ENCODE measurements around the gene CTXN1. TPM values are rescaled to one million over a fixed set of nuclear protein-coding genes. Genes with fewer than 3 reads are reported as not detected.
A peak's percentile ranks its signal among the peaks of the same experiment; 100 is the strongest.

CTXN1 gene
- total RNA-seq, 1 experiment from 2014 or later, result 71.7 TPM

- intact Hi-C loops (cut with micrococcal nuclease; ENCODE audit: unreplicated experiment), result no loop called here
- no peak overlapping the region for H3K27ac ChIP-seq (ENCODE audit: low read depth, low read length, poor library complexity, severe bottlenecking)
- TF ChIP-seq CTCF (conservative IDR thresholded peaks at IDR 0.05; ENCODE audit: low read depth, low read length) (0 out of 2 replicates have a peak, but pooled peaks have one; percentile 7), EZH2 (IDR thresholded peaks at IDR 0.05; ENCODE audit: borderline replicate concordance, low read depth, low read length, poor library complexity, severe bottlenecking) (no peak)
- BruUV-seq (replicated peaks), result no TSS peak
- DNase-seq (ENCODE audit: low spot score), result no peak
- ChIA-PET POLR2A (ENCODE audit: low non-redundant PET) (no interaction called here), CTCF (interaction anchor here (0.6 kb wide), 1 partner anchor 307 kb away, joined by 3 read pairs; no protein-coding TSS in a partner anchor)
- H3K27me3 ChIP-seq (replicated peaks; ENCODE audit: insufficient read depth, low read depth, low read length, poor library complexity), result no peaks in the 10 kb centered on the region
- H3K36me3 ChIP-seq (ENCODE audit: insufficient read depth, low read length, poor library complexity, severe bottlenecking), result peaks cover 82% of the 10 kb centered on the region
- no peak overlapping the region for H3K4me3 ChIP-seq (ENCODE audit: low read depth, low read length, poor library complexity, severe bottlenecking)
- peaks cover 6% of the 10 kb centered on the region for H3K4me1 ChIP-seq (ENCODE audit: insufficient read depth, low read length, poor library complexity, severe bottlenecking)
- no peaks in the 10 kb centered on the region for H3K9me3 ChIP-seq (ENCODE audit: low read depth, low read length, poor library complexity, severe bottlenecking)
Measured at GRCh38 chr19:7933828-7934725, 8.1 kb upstream of the CTXN1 start.

- no peaks in the 10 kb centered on the region for H3K9me3 ChIP-seq (ENCODE audit: low read depth, low read length, poor library complexity, severe bottlenecking)
- H3K27ac ChIP-seq (ENCODE audit: low read depth, low read length, poor library complexity, severe bottlenecking), result no peak overlapping the region
- TF ChIP-seq CTCF (conservative IDR thresholded peaks at IDR 0.05; ENCODE audit: low read depth, low read length) (peak; percentile 47), EZH2 (IDR thresholded peaks at IDR 0.05; ENCODE audit: borderline replicate concordance, low read depth, low read length, poor library complexity, severe bottlenecking) (no peak)
- no TSS peak for BruUV-seq (replicated peaks)
- H3K36me3 ChIP-seq (ENCODE audit: insufficient read depth, low read length, poor library complexity, severe bottlenecking), result peaks cover 79% of the 10 kb centered on the region
- intact Hi-C loops (cut with micrococcal nuclease; ENCODE audit: unreplicated experiment), result no loop called here
- no peak for DNase-seq (ENCODE audit: low spot score)
- H3K4me1 ChIP-seq (ENCODE audit: insufficient read depth, low read length, poor library complexity, severe bottlenecking), result peaks cover 13% of the 10 kb centered on the region
- no peaks in the 10 kb centered on the region for H3K27me3 ChIP-seq (replicated peaks; ENCODE audit: insufficient read depth, low read depth, low read length, poor library complexity)
- no peak overlapping the region for H3K4me3 ChIP-seq (ENCODE audit: low read depth, low read length, poor library complexity, severe bottlenecking)
- POLR2A ChIA-PET (ENCODE audit: low non-redundant PET), result no interaction called here
- CTCF ChIA-PET, result interaction anchor here (0.6 kb wide), 1 partner anchor 308 kb away, joined by 3 read pairs; no protein-coding TSS in a partner anchor
Measured at GRCh38 chr19:7933411-7933810, 7.5 kb upstream of the CTXN1 start.

- ChIA-PET POLR2A (ENCODE audit: low non-redundant PET) (no interaction called here), CTCF (no interaction called here)
- Histone ChIP-seq H3K36me3 (ENCODE audit: insufficient read depth, low read length, poor library complexity, severe bottlenecking) (peaks cover 75% of the 10 kb centered on the region), H3K4me3 (ENCODE audit: low read depth, low read length, poor library complexity, severe bottlenecking) (no peak overlapping the region), H3K9me3 (ENCODE audit: low read depth, low read length, poor library complexity, severe bottlenecking) (no peaks in the 10 kb centered on the region), H3K4me1 (ENCODE audit: insufficient read depth, low read length, poor library complexity, severe bottlenecking) (peaks cover 17% of the 10 kb centered on the region), H3K27me3 (replicated peaks; ENCODE audit: insufficient read depth, low read depth, low read length, poor library complexity) (no peaks in the 10 kb centered on the region), H3K27ac (ENCODE audit: low read depth, low read length, poor library complexity, severe bottlenecking) (no peak overlapping the region)
- BruUV-seq (replicated peaks), result no TSS peak
- TF ChIP-seq EZH2 (IDR thresholded peaks at IDR 0.05; ENCODE audit: borderline replicate concordance, low read depth, low read length, poor library complexity, severe bottlenecking) (no peak), CTCF (conservative IDR thresholded peaks at IDR 0.05; ENCODE audit: low read depth, low read length) (no peak)
- no peak for DNase-seq (ENCODE audit: low spot score)
- intact Hi-C loops (cut with micrococcal nuclease; ENCODE audit: unreplicated experiment), result no loop called here
Measured at GRCh38 chr19:7932930-7933300, 7.0 kb upstream of the CTXN1 start.
